OCI-LY3 (cell line): ENCODE results near the gene SLC26A11.

Source experiments
- H2AFZ ChIP-seq: fragments of 200-600, 300-600 bp; shearing (Covaris generic); 2 replicates; pipeline ENCODE4 v1.6.0; 2014; ENCODE audit warnings: antibody characterized with exemption, low read depth, low read length
- H3K27ac ChIP-seq: fragments of 200-600, 300-600 bp; sonication (generic); 2 replicates; pipeline ENCODE4 v1.5.1; 2014; ENCODE audit warnings: mild to moderate bottlenecking, low read length, moderate library complexity, mixed read lengths
- H3K27me3 ChIP-seq: fragments of 200-600, 300-600 bp; sonication (generic); 2 replicates; pipeline ENCODE4 v1.6.1; 2014; ENCODE audit warnings: low read depth, low read length, mixed read lengths
- H3K36me3 ChIP-seq: fragments of 200-600, 300-600 bp; sonication (generic); replicated peaks from 2 replicates; pipeline ENCODE3; 2014; ENCODE audit warnings: low read depth, low read length, mixed read lengths
- H3K4me1 ChIP-seq: fragments of 300-600, 200-600 bp; sonication (generic); 2 replicates; pipeline ENCODE4 v1.6.1; 2014; ENCODE audit warnings: low read length, mixed read lengths
- H3K4me2 ChIP-seq: fragments of 200-600, 300-600 bp; sonication (generic); 2 replicates; pipeline ENCODE4 v1.6.1; 2014; ENCODE audit warnings: low read length, mixed read lengths
- H3K4me3 ChIP-seq: fragments of 300-600, 200-600 bp; sonication (generic); 2 replicates; pipeline ENCODE4 v1.5.1; 2014; ENCODE audit warnings: antibody characterized with exemption, mild to moderate bottlenecking, low read length, moderate library complexity
- H3K79me2 ChIP-seq: fragments of 300-600, 200-600 bp; shearing (Covaris generic); 2 replicates; pipeline ENCODE4 v1.6.1; 2014; ENCODE audit warnings: mild to moderate bottlenecking, low read length, mixed read lengths
- H3K9ac ChIP-seq: fragments of 300-600, 200-600 bp; shearing (Covaris generic); 2 replicates; pipeline ENCODE4 v1.6.0; 2014; ENCODE audit warnings: mild to moderate bottlenecking, low read length, moderate library complexity
- H3K9me3 ChIP-seq: fragments of 200-600, 300-600 bp; shearing (Covaris generic); 2 replicates; pipeline ENCODE4 v1.6.1; 2014; ENCODE audit warnings: low read length, mixed read lengths; ENCODE audit not compliant: insufficient read depth
- H4K20me1 ChIP-seq: fragments of 200-600, 300-600 bp; sonication (generic); 2 replicates; pipeline ENCODE4 v1.6.1; 2016; ENCODE audit warnings: low read length, mixed read lengths; ENCODE audit not compliant: insufficient read depth
- EZH2phosphoT487 ChIP-seq: fragments of 200-600 bp; shearing (Covaris generic); IDR thresholded peaks from 2 replicates; pipeline ENCODE4 v1.6.1; 2018; ENCODE audit warnings: antibody characterized with exemption, mixed run types, low read depth
- TF ChIP-seq, protein P1 (sequence below): fragments of 200-600, 300-600 bp; sonication (generic); IDR thresholded peaks from 2 replicates; pipeline ENCODE4 v1.5.1; 2014; ENCODE audit warnings: antibody characterized with exemption, low read length, low read depth

SLC26A11 gene

GRCh38 chr17:80247561-80247960, 27.3 kb downstream of the SLC26A11 start:
- Histone ChIP-seq H3K4me3 (no peak overlapping the region), H3K27me3 (no peaks in the 10 kb centered on the region), H3K27ac (no peak overlapping the region), H3K36me3 (no peaks in the 10 kb centered on the region), H3K9ac (no peak overlapping the region), H2AFZ (no peak overlapping the region), H3K79me2 (no peaks in the 10 kb centered on the region), H4K20me1 (no peaks in the 10 kb centered on the region), H3K4me1 (peaks cover 3% of the 10 kb centered on the region), H3K9me3 (no peaks in the 10 kb centered on the region), H3K4me2 (no peak overlapping the region)
- TF ChIP-seq, protein P1, sequence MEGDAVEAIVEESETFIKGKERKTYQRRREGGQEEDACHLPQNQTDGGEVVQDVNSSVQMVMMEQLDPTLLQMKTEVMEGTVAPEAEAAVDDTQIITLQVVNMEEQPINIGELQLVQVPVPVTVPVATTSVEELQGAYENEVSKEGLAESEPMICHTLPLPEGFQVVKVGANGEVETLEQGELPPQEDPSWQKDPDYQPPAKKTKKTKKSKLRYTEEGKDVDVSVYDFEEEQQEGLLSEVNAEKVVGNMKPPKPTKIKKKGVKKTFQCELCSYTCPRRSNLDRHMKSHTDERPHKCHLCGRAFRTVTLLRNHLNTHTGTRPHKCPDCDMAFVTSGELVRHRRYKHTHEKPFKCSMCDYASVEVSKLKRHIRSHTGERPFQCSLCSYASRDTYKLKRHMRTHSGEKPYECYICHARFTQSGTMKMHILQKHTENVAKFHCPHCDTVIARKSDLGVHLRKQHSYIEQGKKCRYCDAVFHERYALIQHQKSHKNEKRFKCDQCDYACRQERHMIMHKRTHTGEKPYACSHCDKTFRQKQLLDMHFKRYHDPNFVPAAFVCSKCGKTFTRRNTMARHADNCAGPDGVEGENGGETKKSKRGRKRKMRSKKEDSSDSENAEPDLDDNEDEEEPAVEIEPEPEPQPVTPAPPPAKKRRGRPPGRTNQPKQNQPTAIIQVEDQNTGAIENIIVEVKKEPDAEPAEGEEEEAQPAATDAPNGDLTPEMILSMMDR: no peak
- TF ChIP-seq EZH2phosphoT487: no peak

DNA sequence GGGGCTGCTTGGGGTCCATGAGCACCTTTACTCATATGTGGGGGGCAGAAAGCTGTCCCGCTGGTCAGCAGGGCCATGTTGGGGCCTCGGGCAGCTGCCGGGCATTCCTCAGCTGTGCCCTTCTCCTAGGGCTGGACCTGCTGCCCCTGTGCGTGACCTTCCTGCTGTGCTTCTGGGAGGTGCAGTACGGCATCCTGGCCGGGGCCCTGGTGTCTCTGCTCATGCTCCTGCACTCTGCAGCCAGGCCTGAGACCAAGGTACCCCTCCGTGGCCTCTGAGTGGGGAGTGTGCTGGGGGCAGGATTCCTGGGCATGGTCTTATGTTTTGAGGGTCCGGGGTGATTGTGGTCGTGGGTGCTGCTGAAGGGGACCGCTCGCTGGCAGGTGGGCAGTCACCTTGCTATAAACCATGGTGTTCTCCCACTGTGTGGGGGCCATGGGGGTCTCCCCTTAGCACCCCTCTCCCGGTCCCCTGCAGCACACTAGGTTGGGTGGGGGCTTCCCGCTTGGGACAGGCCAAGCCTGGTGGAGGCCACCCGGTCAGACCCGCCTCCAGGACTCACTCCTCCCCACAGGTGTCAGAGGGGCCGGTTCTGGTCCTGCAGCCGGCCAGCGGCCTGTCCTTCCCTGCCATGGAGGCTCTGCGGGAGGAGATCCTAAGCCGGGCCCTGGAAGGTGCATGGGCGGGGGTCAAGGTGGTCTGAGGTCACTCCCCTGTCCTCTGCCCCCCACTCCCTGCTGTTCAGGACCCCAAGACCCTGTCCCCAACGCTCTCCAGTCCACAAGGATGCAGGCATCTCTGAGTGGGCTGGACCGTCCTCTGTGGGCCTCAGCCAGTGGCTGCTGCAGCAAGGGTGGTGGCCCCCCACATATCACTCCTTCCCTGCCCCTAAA, 28.0 kb downstream of the SLC26A11 start:
- no peak overlapping the region for H3K27ac ChIP-seq
- H3K36me3 ChIP-seq: no peaks in the 10 kb centered on the region

GRCh38 chr17:80248894-80249710, 28.9 kb downstream of the SLC26A11 start:
- H3K27ac ChIP-seq: no peak overlapping the region
- TF ChIP-seq EZH2phosphoT487: no peak
- TF ChIP-seq, protein P1: no peak
- H3K4me3 ChIP-seq: no peak overlapping the region
- H3K9me3 ChIP-seq: no peaks in the 10 kb centered on the region
- peaks cover 18% of the 10 kb centered on the region for H3K4me1 ChIP-seq
- H3K9ac ChIP-seq: no peak overlapping the region
- no peaks in the 10 kb centered on the region for H3K27me3 ChIP-seq
- no peak overlapping the region for H3K4me2 ChIP-seq
- H2AFZ ChIP-seq: no peak overlapping the region
- no peaks in the 10 kb centered on the region for H3K36me3 ChIP-seq
- H3K79me2 ChIP-seq: no peaks in the 10 kb centered on the region
- no peaks in the 10 kb centered on the region for H4K20me1 ChIP-seq

More for the DNA sequence above, 28.0 kb downstream of the SLC26A11 start:
- Histone ChIP-seq H3K4me3 (no peak overlapping the region), H3K9me3 (no peaks in the 10 kb centered on the region), H3K4me1 (peaks cover 10% of the 10 kb centered on the region), H4K20me1 (no peaks in the 10 kb centered on the region), H3K79me2 (no peaks in the 10 kb centered on the region), H3K4me2 (no peak overlapping the region), H2AFZ (no peak overlapping the region), H3K27me3 (no peaks in the 10 kb centered on the region), H3K9ac (no peak overlapping the region)
- TF ChIP-seq, protein P1: no peak
- TF ChIP-seq EZH2phosphoT487: no peak

DNA sequence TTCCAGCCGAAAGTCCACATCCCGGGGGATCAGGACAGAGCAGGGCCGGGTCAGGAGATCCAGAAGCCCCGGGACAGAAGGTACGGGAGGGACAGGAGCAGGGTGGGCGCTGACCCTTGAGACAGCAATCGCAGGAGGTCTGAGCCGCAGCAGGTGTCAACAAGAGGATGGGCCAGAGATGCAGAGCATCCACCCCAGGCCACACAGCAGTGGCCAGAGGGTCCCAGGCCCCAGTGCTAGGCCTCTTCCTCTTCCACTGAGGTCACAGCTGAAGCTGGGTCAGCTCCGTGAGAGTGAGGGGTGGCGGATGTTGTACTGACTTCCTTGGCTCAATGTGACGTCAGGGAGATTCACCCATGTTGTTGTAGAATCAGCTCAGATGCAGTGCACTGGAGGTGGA, 31.7 kb downstream of the SLC26A11 start:
- H3K27me3 ChIP-seq: no peaks in the 10 kb centered on the region

More for the DNA sequence above, 31.7 kb downstream of the SLC26A11 start:
- Histone ChIP-seq H3K9ac (no peak overlapping the region), H4K20me1 (no peaks in the 10 kb centered on the region), H3K4me3 (no peak overlapping the region), H3K27ac (no peak overlapping the region), H3K4me1 (peaks cover 47% of the 10 kb centered on the region), H2AFZ (no peak overlapping the region), H3K79me2 (no peaks in the 10 kb centered on the region), H3K9me3 (no peaks in the 10 kb centered on the region), H3K4me2 (no peak overlapping the region), H3K36me3 (no peaks in the 10 kb centered on the region)
- no peak for TF ChIP-seq EZH2phosphoT487
- TF ChIP-seq, protein P1: no peak
